Smooth muscle cell (in vitro differentiated cells): Measurements from ENCODE around the gene PAPLN. TPM values are rescaled to one million over a fixed set of nuclear protein-coding genes. Genes with fewer than 3 reads are reported as not detected.

Experiments used
- DNase-seq: peaks from one replicate; lab custom pipeline; 2025; ENCODE audit not compliant: unreplicated experiment; lab: John Stamatoyannopoulos, UW
- H2AFZ ChIP-seq: fragments of 200-600 bp; sonication (generic); 2 replicates; pipeline ENCODE4 v1.6.0; 2016; ENCODE audit warnings: antibody characterized with exemption, low read depth, mild to moderate bottlenecking
- H3F3A ChIP-seq: fragments of 200-600 bp; sonication (generic); 2 replicates; pipeline ENCODE4 v1.6.0; 2017; ENCODE audit warnings: antibody characterized with exemption, low read depth
- H3K27ac ChIP-seq: fragments of 200-600 bp; sonication (generic); 2 replicates; pipeline ENCODE4 v1.5.1; 2016; ENCODE audit warnings: low read depth, mild to moderate bottlenecking
- H3K27me3 ChIP-seq: fragments of 200-600 bp; sonication (generic); 2 replicates; pipeline ENCODE4 v1.6.1; 2016; ENCODE audit warnings: low read depth, mild to moderate bottlenecking
- H3K36me3 ChIP-seq: fragments of 200-600 bp; sonication (generic); 2 replicates; pipeline ENCODE4 v1.5.1; 2016; ENCODE audit warnings: low read depth
- H3K4me1 ChIP-seq: fragments of 200-600 bp; sonication (generic); 2 replicates; pipeline ENCODE4 v1.5.1; 2016; ENCODE audit warnings: low read depth
- H3K4me2 ChIP-seq: fragments of 200-600 bp; sonication (generic); 2 replicates; pipeline ENCODE4 v1.6.0; 2016; ENCODE audit warnings: mild to moderate bottlenecking
- H3K4me3 ChIP-seq: fragments of 200-600 bp; sonication (generic); 2 replicates; pipeline ENCODE4 v1.5.1; 2016; ENCODE audit warnings: mild to moderate bottlenecking
- H3K79me2 ChIP-seq: fragments of 200-600 bp; sonication (generic); 2 replicates; pipeline ENCODE4 v1.6.0; 2016; ENCODE audit warnings: low read depth, mild to moderate bottlenecking
- H3K9ac ChIP-seq: fragments of 200-600 bp; sonication (generic); 2 replicates; pipeline ENCODE4 v1.6.0; 2016; ENCODE audit warnings: low read depth
- H3K9me3 ChIP-seq: fragments of 200-600 bp; sonication (generic); replicated peaks from 2 replicates; pipeline ENCODE4 v1.5.1; 2016; ENCODE audit warnings: low read depth
- H4K20me1 ChIP-seq: fragments of 200-600 bp; sonication (generic); 2 replicates; pipeline ENCODE4 v1.6.0; 2016; ENCODE audit warnings: low read depth
- WGBS: methylation state at CpG from one replicate; pipeline ENCODE4 v1.1.7; 2016; ENCODE audit warnings: low lambda C conversion rate; 5-methylcytosine and 5-hydroxymethylcytosine counted together
- polyA plus RNA-seq: library from polyadenylated mRNA; unstranded; fragments of >200 nt; fragmentation: Nextera tagmentation; extraction: Ambion mirVana; gene quantifications from 2 replicates; pipeline ENCODE4 v1.2.1, GENCODE V29; 2016
- total RNA-seq: library from RNA; depleted of rRNA; stranded (reverse); fragments of >200 nt; gene quantifications from 2 replicates; pipeline ENCODE4 v1.2.3, GENCODE V29; 2014
- TF ChIP-seq, protein P1 (sequence below): fragments of 200-600 bp; sonication (generic); IDR thresholded peaks from 2 replicates; pipeline ENCODE4 v1.5.1; 2017; ENCODE audit warnings: borderline replicate concordance, mild to moderate bottlenecking, antibody characterized with exemption; ENCODE audit not compliant: insufficient read depth, poor library complexity, severe bottlenecking

PAPLN gene
- total and polyA plus RNA-seq, 2 experiments from 2014 or later = 1.5 to 3.3 TPM

DNA sequence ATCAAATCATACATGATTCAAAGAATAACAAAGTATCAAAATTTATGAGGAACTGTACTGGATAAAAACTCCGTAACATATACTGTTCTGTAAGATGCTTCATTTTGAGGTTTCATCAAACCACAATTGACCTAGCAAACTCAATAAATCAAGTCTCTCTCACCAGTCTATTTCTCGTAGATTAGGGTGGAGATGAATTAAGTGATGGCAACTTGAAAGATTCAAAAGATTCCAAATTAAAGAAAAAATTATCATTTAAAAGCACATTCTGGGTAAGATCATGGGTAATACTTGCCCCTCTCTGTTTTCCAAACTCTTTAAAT, 74.4 kb downstream of the PAPLN start:
- H3K4me2 ChIP-seq = no peak overlapping the region
- H3K4me3 ChIP-seq = no peak overlapping the region
- WGBS = 82% methylated on average over 2 of the region's 2 CpGs
- no peak overlapping the region for H3K9ac ChIP-seq
- H3K79me2 ChIP-seq = peaks cover 9% of the 10 kb centered on the region
- H3K4me1 ChIP-seq = no peaks in the 10 kb centered on the region
- no peak for DNase-seq
- H3K9me3 ChIP-seq = no peaks in the 10 kb centered on the region
- H2AFZ ChIP-seq = no peak overlapping the region
- H3K36me3 ChIP-seq = no peaks in the 10 kb centered on the region
- no peak overlapping the region for H3K27ac ChIP-seq
- TF ChIP-seq, protein P1, sequence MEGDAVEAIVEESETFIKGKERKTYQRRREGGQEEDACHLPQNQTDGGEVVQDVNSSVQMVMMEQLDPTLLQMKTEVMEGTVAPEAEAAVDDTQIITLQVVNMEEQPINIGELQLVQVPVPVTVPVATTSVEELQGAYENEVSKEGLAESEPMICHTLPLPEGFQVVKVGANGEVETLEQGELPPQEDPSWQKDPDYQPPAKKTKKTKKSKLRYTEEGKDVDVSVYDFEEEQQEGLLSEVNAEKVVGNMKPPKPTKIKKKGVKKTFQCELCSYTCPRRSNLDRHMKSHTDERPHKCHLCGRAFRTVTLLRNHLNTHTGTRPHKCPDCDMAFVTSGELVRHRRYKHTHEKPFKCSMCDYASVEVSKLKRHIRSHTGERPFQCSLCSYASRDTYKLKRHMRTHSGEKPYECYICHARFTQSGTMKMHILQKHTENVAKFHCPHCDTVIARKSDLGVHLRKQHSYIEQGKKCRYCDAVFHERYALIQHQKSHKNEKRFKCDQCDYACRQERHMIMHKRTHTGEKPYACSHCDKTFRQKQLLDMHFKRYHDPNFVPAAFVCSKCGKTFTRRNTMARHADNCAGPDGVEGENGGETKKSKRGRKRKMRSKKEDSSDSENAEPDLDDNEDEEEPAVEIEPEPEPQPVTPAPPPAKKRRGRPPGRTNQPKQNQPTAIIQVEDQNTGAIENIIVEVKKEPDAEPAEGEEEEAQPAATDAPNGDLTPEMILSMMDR = no peak
- no peaks in the 10 kb centered on the region for H3F3A ChIP-seq
- no peaks in the 10 kb centered on the region for H3K27me3 ChIP-seq
- peaks cover 85% of the 10 kb centered on the region for H4K20me1 ChIP-seq

DNA sequence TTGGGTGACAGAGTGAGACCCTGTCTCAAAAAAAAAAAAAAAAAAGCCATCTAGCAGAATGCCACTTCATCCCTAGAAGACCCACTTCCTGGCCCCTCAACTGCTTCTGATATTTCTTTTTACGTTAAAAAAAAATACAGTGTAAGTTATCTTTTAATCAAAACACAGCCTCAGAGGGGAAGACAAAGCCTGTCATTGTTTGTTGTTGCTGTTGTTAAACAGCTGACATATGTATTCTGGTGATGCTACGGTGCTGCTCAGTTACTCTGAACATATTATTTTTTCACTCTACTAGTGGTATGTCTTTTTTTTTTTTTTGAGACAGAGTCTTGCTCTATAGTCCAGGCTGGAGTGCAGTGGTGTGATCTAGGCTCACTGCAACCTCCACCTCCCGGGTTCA, 75.4 kb downstream of the PAPLN start:
- H3K4me3 ChIP-seq = no peak overlapping the region
- H3K9ac ChIP-seq = no peak overlapping the region
- H3K4me2 ChIP-seq = no peak overlapping the region
- peaks cover 91% of the 10 kb centered on the region for H4K20me1 ChIP-seq
- H3K27me3 ChIP-seq = no peaks in the 10 kb centered on the region
- peaks cover 9% of the 10 kb centered on the region for H3K79me2 ChIP-seq
- H2AFZ ChIP-seq = no peak overlapping the region
- TF ChIP-seq, protein P1 = no peak
- H3K9me3 ChIP-seq = no peaks in the 10 kb centered on the region
- H3K27ac ChIP-seq = no peak overlapping the region
- H3K36me3 ChIP-seq = no peaks in the 10 kb centered on the region
- no peaks in the 10 kb centered on the region for H3F3A ChIP-seq
- no peaks in the 10 kb centered on the region for H3K4me1 ChIP-seq
- WGBS = 85% methylated on average over 3 of the region's 3 CpGs
- no peak for DNase-seq

DNA sequence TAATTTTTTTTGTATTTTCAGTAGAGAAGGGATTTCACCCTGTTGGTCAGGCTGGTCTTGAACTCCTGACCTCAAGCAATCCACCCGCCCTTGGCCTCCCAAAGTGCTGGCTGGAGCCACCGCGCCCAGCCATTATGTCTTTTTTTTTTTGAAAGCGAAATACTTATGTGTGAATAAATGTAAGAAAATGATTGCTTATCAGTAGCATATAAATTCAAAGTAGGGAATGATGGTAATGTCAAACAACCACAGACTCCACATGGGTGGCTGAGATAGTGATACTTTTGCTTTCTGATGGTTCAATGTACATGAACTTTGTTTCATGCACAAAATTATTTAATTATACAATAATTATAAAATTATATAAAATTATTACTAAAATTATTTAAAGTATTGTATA, 75.8 kb downstream of the PAPLN start:
- WGBS = 98% methylated on average over 4 of the region's 4 CpGs
- no peaks in the 10 kb centered on the region for H3K9me3 ChIP-seq

DNA sequence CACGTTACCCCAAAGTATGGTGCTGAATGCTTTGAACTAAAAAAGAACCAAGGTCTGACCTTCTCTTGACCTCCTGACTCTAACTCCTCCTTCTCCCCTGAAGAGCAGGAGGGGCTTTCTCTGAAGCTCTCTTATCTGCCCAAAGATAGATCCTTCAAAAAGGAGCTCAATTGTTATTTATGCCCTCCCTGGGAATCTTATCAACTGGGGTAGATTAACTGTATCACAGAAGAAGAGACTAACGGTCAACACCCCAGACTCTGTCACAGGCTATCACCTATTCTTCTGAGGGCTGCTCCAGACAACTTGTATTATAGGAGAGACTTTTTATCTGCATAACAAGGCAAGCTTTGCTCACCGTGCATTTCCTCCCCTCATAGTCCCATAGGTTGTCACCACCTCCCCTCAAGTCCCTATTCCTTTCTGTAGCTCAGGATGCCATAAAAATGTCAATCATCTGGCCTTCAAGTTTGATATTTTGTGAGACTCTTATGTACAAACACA, 86.6 kb downstream of the PAPLN start:
- Histone ChIP-seq H3K36me3 (no peaks in the 10 kb centered on the region), H3K79me2 (peaks cover 28% of the 10 kb centered on the region), H3F3A (no peaks in the 10 kb centered on the region), H3K4me3 (no peak overlapping the region), H4K20me1 (peaks cover 94% of the 10 kb centered on the region), H3K4me2 (no peak overlapping the region), H3K9me3 (no peaks in the 10 kb centered on the region), H2AFZ (no peak overlapping the region), H3K27ac (no peak overlapping the region), H3K27me3 (no peaks in the 10 kb centered on the region), H3K9ac (no peak overlapping the region), H3K4me1 (no peaks in the 10 kb centered on the region)
- WGBS = 45% methylated on average over 3 of the region's 3 CpGs
- no peak for DNase-seq
- TF ChIP-seq, protein P1 = no peak

More for the DNA sequence above, 75.8 kb downstream of the PAPLN start:
- TF ChIP-seq, protein P1 = no peak
- Histone ChIP-seq H3F3A (no peaks in the 10 kb centered on the region), H4K20me1 (peaks cover 90% of the 10 kb centered on the region), H3K27me3 (no peaks in the 10 kb centered on the region), H3K27ac (no peak overlapping the region), H3K79me2 (peaks cover 9% of the 10 kb centered on the region), H3K4me1 (no peaks in the 10 kb centered on the region), H2AFZ (no peak overlapping the region), H3K9ac (no peak overlapping the region), H3K4me2 (no peak overlapping the region), H3K4me3 (no peak overlapping the region), H3K36me3 (no peaks in the 10 kb centered on the region)
- no peak for DNase-seq
